ENCODE data around the gene TDRD12. TPM values are rescaled to one million over a fixed set of nuclear protein-coding genes. Genes with fewer than 3 reads are reported as not detected.
"Not testable (repeated sequence)": the region's sequence is repeated elsewhere in the genome, so short reads cannot be mapped to it uniquely, and the experiment has no call there.

Gene TDRD12
- total RNA-seq, 1 experiment from 2014 or later = 0.05 TPM

DNA sequence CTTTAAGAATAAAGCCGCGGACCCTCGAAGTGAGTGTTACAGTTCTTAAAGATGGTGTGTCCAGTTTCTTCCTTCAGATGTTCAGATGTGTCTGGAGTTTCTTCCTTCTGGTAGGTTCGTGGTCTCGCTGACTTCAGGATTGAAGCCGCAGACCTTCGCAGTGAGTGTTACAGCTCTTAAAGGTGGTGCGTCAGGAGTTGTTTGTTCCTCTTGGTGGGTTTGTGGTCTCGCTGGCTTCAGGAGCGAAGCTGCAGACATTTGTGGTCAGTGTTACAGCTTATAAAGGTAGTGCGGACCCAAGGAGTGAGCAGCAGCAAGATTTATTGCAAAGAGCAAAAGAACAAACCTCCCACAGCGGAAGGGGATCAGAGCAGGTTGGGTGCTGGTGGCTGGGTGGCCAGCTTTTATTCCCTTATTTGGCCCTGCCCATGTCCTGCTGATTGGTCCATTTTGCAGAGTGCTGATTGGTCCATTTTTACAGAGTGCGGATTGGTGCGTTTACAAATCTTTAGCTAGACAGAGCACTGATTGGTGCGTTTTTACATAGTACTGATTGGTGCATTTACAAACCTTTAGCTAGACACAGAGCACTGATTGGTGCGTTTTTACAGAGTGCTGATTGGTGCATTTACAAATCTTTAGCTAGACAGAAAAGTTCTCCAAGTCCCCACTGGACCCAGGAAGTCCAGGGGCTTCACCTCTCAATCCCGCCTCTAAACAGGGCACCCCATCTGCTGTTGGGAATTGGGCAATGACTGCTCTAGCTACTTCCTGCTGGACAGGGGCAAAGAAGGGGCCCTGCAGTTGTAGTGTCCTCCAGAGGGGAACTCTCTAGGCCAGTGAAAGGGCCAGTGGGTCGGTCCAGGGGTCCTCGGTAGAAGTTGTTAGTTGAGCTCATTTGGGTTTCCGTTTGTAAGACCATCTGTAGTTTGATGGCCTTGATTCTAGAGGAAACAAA is 26.1 kb upstream of the TDRD12 start:
- DNase-seq (ENCODE audit: low read depth) = peak; percentile 24

GRCh38 chr19:32694316-32694715 is 25.3 kb upstream of the TDRD12 start:
- DNase-seq (ENCODE audit: low read depth) = not testable (repeated sequence)

DNA sequence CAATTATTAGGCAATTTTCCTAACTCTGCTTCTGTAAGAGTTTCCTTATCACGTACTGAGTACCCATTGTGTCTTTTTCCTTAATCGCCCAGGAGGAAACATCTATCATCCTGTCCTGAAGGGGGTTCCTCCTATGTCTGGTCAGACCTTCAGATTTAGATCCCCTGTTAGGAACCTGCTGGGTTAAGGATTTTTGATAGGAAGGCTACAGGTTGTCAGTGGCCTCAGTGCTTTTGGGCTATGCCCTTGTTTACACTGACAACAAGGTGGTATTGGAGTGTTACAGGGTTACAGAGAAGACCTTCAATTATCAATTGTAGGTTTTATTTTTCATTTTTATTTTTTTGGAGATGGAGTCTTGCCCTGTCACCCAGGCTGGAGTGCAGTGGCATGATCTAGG is 24.7 kb upstream of the TDRD12 start:
- not testable (repeated sequence) for DNase-seq (ENCODE audit: low read depth)

DNA sequence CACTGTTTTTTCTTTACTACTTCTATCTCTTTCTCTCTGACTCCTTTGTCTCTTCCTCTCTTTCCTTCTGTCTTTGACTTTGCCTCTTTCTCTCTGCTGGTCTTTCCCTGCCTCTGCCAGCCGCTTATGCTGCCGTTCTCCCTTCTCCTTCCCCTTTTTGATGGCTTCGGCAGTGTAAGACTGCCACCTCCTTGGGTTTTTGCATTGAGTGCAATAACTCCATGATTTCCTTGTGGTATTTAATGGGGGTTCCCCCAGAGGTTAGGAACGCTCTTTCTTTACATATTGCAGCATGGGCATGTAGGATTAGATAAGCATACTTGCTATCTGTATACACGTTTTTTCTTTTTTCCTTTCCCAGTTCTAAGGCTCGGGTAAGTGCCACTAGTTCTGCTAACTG is 24.1 kb upstream of the TDRD12 start:
- DNase-seq (ENCODE audit: low read depth) = not testable (repeated sequence)

- DNase-seq (ENCODE audit: low read depth) = not testable (repeated sequence)
Measured at GRCh38 chr19:32696771-32697170, 22.8 kb upstream of the TDRD12 start.

DNA sequence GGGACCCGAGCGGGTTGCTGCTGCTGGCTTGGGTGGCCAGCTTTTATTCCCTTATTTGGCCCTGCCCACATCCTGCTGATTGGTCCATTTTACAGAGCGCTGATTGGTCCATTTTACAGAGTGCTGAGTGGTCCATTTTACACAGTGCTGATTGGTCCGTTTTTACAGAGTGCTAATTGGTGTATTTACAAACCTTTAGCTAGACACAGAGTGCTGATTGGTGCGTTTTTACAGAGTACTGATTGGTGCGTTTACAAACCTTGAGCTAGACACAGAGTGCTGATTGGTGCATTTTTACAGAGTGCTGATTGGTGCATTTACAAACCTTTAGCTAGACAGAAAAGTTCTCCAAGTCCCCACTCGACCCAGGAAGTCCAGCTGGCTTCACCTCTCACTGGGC is 19.4 kb upstream of the TDRD12 start:
- not testable (repeated sequence) for DNase-seq (ENCODE audit: low read depth)

- DNase-seq (ENCODE audit: low read depth) = no peak
Measured at GRCh38 chr19:32702010-32702409, 17.6 kb upstream of the TDRD12 start.

GRCh38 chr19:32704006-32704405 is 15.6 kb upstream of the TDRD12 start:
- DNase-seq (ENCODE audit: low read depth) = not testable (repeated sequence)

DNA sequence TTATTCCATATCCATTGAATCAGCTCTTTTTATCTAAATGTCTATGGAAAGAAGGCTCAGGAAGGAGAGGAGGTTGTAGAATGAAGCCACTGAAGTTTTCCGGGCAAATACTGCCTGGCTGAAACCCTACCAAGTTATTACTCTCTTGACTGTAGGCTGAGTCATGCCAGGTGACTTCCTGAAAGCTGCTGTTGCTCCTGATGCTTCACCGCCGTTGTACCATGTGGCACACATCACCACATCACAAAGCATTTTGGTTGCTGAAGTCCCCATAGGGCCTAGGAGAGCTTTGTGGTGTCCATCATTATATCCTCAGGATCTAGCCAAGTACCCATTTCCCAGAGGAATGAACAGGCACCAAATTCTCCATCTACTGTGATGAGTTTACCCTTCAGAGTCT is 11.1 kb upstream of the TDRD12 start:
- DNase-seq (ENCODE audit: low read depth) = no peak

DNA sequence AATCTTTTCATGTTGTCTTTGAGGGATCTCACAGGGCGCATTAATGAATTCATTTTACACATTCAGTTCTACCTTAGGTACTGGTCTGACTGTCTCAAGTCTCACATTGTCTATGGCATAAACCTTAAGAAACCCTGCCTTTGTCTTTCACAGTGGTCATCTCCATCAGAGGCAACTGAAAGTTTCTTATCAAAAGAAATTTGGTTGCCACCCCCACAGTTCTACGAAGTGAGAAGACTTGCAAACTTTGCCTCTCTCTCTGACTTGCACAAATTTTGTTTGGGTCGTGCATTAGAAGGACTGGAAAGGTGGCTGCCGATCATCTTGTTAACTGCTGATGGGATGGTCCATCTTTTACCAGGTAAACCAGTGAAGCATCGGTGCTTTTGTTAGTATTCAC is 10.5 kb upstream of the TDRD12 start:
- DNase-seq (ENCODE audit: low read depth) = no peak

- no peak for DNase-seq (ENCODE audit: low read depth)
Measured at GRCh38 chr19:32711747-32712146, 7.8 kb upstream of the TDRD12 start.

DNA sequence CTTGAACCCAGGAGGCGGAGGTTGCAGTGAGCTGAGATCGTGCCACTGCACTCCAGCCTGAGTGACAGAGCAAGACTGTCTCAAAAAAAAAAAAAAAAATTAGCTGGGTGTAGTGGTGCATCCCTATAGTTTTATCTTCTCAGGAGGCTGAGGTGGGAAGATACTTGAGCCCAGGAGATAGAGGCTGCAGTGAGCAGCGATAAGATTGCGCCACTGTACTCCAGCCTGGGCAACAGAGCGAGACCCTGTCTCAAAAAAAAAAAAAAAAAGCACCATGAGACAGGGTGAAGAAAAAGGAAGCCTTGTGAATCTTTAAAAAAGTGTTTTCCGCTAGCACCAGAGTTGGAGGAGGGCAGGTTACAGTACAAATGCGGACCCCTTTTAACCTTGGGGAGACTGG is 3.4 kb upstream of the TDRD12 start:
- DNase-seq (ENCODE audit: low read depth) = not testable (repeated sequence)

DNA sequence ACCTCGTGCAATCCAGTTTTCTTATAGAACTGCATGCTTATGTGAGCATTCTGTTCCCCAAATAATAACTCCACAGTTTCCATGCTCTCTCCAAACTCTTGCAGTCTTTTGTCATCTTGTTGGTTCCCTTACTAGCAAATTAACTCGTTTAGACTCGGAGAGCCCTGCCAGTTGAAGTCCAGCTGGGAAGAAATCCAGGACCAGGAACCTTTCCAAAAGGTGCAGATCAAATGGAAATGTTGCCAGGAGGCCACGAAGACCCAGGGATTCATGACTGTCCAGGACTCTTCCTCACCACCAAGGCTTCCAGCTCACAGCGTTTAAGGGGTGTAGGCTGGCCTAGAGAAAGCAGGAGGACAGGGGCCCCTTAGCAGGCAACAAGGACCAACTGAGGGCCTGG is 2.1 kb upstream of the TDRD12 start:
- no peak for DNase-seq (ENCODE audit: low read depth)

DNA sequence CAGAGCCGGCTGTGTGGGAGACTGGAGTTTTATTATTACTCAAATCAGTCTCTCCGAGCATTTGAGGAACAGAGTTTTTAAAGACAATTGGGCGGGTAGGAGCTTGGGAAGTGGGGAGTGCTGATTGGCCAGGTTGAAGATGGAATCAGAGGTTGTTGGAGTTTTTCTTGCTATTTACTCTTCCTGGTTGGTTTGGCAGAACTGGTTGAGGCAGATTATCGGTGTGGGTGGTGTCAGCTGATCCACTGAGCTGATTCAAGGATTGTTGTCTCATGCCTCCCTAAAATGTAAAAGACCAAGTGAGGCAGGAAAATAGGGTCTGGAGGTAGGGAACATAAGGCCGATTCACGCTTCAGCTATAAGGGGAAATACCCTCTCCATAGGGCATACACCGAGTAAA is 1.3 kb upstream of the TDRD12 start:
- no peak for DNase-seq (ENCODE audit: low read depth)

GRCh38 chr19:32720216-32720935 is 809 bp downstream of the TDRD12 start:
- no peak for DNase-seq (ENCODE audit: low read depth)

GRCh38 chr19:32720936-32721250 is 1.3 kb downstream of the TDRD12 start:
- no peak for DNase-seq (ENCODE audit: low read depth)

DNA sequence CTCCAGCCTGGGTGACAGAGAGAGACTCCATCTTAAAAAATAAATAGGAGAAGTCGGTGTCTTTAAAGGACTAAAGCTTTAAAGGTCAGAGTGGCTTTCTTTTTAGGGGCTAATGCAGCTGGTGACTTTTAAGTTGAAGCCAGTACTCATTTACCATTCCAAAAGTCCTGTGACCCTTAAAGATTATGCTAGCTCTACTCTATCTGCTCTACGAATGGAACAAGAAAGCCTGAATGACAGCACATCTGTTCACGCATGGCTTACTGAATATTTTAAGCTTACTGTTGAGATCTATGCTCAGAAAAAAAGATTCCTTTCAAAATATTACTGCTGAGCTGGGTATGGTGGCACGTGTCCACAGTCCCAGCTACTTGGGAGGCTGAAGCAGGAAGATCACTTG is 16.4 kb downstream of the TDRD12 start:
- DNase-seq (ENCODE audit: low read depth) = no peak

GRCh38 chr19:32743021-32743420 is 23.5 kb downstream of the TDRD12 start:
- DNase-seq (ENCODE audit: low read depth) = no peak

DNA sequence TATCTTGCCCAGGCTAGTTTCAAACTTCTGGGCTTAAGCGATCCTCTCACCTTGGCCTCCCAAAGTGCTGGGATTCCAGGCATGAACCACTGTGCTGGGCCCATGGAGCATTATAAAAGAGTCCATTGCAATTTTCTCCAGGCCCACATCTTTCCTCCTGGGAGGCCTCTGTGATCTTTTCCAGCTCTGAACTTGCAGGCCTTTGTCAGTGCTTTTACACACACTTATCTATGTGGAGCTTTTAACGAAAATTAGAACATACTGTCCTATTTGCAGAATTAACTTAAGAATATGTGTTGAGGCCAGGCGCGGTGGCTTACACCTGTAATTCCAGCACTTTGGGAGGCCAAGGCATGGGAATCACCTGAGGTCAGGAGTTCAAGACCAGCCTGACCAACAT is 23.9 kb downstream of the TDRD12 start:
- DNase-seq (ENCODE audit: low read depth) = no peak

GRCh38 chr19:32744555-32745325 is 25.2 kb downstream of the TDRD12 start:
- DNase-seq (ENCODE audit: low read depth) = no peak

GRCh38 chr19:32745594-32746251 is 26.2 kb downstream of the TDRD12 start:
- not testable (repeated sequence) for DNase-seq (ENCODE audit: low read depth)

Data from HT1080 (cell line).